GM10248 (cell line): ENCODE results near the gene SDHC.

ENCODE experiments used
- CTCF ChIA-PET: fragments of 300-600 bp; sonication (Branson Sonifier 250); formaldehyde crosslinking; extraction: SDS; loops from one replicate; lab custom pipeline; 2021; ENCODE audit warnings: antibody characterized with exemption; lab: Yijun Ruan, JAX
- POLR2A ChIA-PET: fragments of 350-650 bp; sonication (Branson Sonifier 250); formaldehyde crosslinking; extraction: SDS; loops from one replicate; lab custom pipeline; 2020; ENCODE audit warnings: antibody characterized with exemption; lab: Yijun Ruan, JAX
- DNase-seq: peaks from one replicate; pipeline ENCODE4 v3.0.0; 2012; ENCODE audit errors: extremely low spot score
- CTCF ChIP-seq: IDR thresholded peaks from 2 replicates; pipeline ENCODE4 v1.5.1; 2012; ENCODE audit warnings: mild to moderate bottlenecking, low read depth; ENCODE audit errors: extremely low read depth, missing control alignments, control extremely low read depth

Gene SDHC

DNA sequence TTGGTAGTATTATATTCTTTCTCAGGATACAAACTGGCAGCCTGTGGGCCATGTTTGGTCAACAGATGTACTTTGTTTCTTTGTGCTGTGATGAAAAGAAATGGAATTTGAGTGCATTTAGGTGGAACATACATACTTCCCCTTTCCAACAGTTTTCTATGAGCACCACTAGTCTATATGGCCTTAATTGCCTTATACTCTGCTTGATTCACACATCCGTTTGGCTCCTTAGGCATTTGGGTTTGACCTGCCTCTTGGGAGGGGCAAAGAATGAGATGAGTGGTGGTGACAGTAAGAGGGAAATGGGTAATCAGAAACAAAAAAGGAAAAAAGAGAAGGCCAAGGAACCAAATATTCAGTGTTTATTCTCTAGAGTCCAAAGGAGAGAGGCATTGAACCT, 36.5 kb downstream of the SDHC start:
- no peak for DNase-seq
- TF ChIP-seq CTCF = no peak
- POLR2A ChIA-PET = no interaction called here
- CTCF ChIA-PET = no interaction called here

- DNase-seq = no peak
- CTCF ChIA-PET = interaction anchor here (0.9 to 1.5 kb wide), 4 partner anchors 15 to 34 kb away, joined by 3 to 8 read pairs (median 3); no protein-coding TSS in a partner anchor
- TF ChIP-seq CTCF = no peak
- POLR2A ChIA-PET = no interaction called here
These were observed 37.3 kb downstream of the SDHC start for GRCh38 chr1:161351482-161351881.

GRCh38 chr1:161357073-161357472, 42.9 kb downstream of the SDHC start:
- ChIA-PET POLR2A (no interaction called here), CTCF (interaction anchor here (0.9 to 2.3 kb wide), 5 partner anchors 10 to 131 kb away, joined by 3 to 12 read pairs (median 5); partner anchors contain the start of gene TOMM40L)
- TF ChIP-seq CTCF = no peak
- DNase-seq = no peak

DNA sequence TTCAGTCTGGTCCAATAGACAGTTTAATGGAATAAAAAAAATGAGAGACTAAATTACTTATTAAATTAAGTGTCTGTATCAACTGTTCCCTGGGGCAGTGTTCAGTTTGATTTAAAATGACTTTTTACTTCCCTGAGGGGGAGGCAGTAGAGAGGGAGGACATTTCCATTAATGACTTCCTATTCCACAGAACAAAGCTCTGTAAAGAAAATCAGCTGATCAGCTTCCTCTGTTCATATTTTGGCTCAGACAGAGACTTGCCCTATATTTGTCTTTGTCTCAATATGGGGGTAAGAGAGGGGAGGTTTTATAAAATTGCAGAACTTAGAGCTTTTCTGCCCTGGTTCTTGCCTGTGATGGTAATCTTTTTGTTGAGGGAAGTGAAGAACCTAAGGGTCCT, 45.1 kb downstream of the SDHC start:
- no peak for TF ChIP-seq CTCF
- ChIA-PET POLR2A (no interaction called here), CTCF (interaction anchor here (1.2 to 1.7 kb wide), 3 partner anchors 9 to 133 kb away, joined by 4 to 5 read pairs (median 4); partner anchors contain the start of genes CFAP126 and TOMM40L)
- no peak for DNase-seq

DNA sequence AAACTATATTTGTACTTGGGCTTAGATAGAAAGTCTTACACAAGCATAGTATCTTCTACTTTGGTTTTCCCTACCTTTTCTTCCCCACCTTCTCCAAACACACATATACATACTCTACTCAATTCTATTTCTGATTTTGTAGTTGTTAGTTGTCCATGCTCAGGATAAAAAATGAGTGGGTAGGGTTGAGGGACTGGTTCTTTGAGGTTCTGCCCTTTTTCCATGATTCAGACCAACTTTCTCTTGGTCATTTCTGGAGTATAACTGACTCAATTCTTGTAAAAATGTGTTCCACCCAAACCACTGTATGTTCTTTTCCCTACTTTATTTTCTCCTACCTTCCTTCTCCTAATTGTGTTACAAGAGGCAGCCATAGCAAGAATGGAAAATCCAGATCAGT, 50.2 kb downstream of the SDHC start:
- no peak for TF ChIP-seq CTCF
- DNase-seq = no peak
- ChIA-PET CTCF (interaction anchor here (1.4 to 9.0 kb wide), 2 partner anchors 18 to 145 kb away, joined by 3 to 81 read pairs; no protein-coding TSS in a partner anchor), POLR2A (no interaction called here)

- no peak for DNase-seq
- TF ChIP-seq CTCF = no peak
- POLR2A ChIA-PET = no interaction called here
- CTCF ChIA-PET = interaction anchor here (9.0 kb wide), 1 partner anchor 17 kb away, joined by 81 read pairs; no protein-coding TSS in a partner anchor
These were observed 51.0 kb downstream of the SDHC start for GRCh38 chr1:161365207-161365606.
